Activated CD8-positive, alpha-beta memory T cell treated with anti-CD3 and anti-CD28 coated beads, Interleukin-2, amount 10 ng/mL, durations not matched to agents 7 days and 5 days (primary cell): ENCODE measurements around the gene NACC2. TPM values are rescaled to one million over a fixed set of nuclear protein-coding genes. Genes with fewer than 3 reads are reported as not detected.
"Not testable (repeated sequence)": the region's sequence is repeated elsewhere in the genome, so short reads cannot be mapped to it uniquely, and the experiment has no call there.

Experiments used
- ATAC-seq: fragments of 150-1000 bp; cut with Tn5 transposase; one replicate; pipeline ENCODE4 v1.10.0; 2021; ENCODE audit warnings: moderate library complexity
- CTCF ChIA-PET: fragments of 350-600 bp; sonication (Branson Sonifier 250); formaldehyde crosslinking; loops from one replicate; lab custom pipeline; 2021; ENCODE audit warnings: antibody characterized with exemption; lab: Charles Lee
- DNase-seq: peaks from one replicate; pipeline ENCODE4 v3.0.0-alpha.2; 2020
- H3K27ac Mint-ChIP-seq: one replicate; pipeline ENCODE4 v1.8.0; 2021; ENCODE audit warnings: mild to moderate bottlenecking, mixed read lengths
- H3K27me3 Mint-ChIP-seq: one replicate; pipeline ENCODE4 v1.8.0; 2021; ENCODE audit warnings: mixed read lengths
- H3K36me3 Mint-ChIP-seq: one replicate; pipeline ENCODE4 v1.8.0; 2021; ENCODE audit warnings: mild to moderate bottlenecking, mixed read lengths
- H3K4me1 Mint-ChIP-seq: one replicate; pipeline ENCODE4 v1.8.0; 2021; ENCODE audit warnings: mixed read lengths
- H3K4me3 Mint-ChIP-seq: one replicate; pipeline ENCODE4 v1.8.0; 2021; ENCODE audit warnings: mild to moderate bottlenecking, moderate library complexity, mixed read lengths
- H3K9me3 Mint-ChIP-seq: one replicate; pipeline ENCODE4 v1.8.0; 2022; ENCODE audit warnings: low read depth, mixed read lengths
- total RNA-seq, 2 experiments: library from RNA; stranded (reverse); gene quantifications; one replicate each; pipeline ENCODE4 v1.2.3, GENCODE V29; 2021

Gene NACC2
- total RNA-seq, 2 experiments from 2014 or later = 6.3 to 9.7 TPM

- DNase-seq, ATAC-seq, H3K27me3 Mint-ChIP-seq, H3K4me1 Mint-ChIP-seq, H3K4me3 Mint-ChIP-seq, H3K27ac Mint-ChIP-seq: not testable (repeated sequence)
- Mint-ChIP-seq H3K36me3 (peaks cover 25% of the 10 kb centered on the region), H3K9me3 (peaks cover 19% of the 10 kb centered on the region)
- CTCF ChIA-PET = interaction anchor here (0.7 kb wide), 1 partner anchor 85 kb away, joined by 4 read pairs; no protein-coding TSS in a partner anchor
Observed at GRCh38 chr9:136040848-136041247, 54.2 kb downstream of the NACC2 start.

- ATAC-seq = no peak
- CTCF ChIA-PET = no interaction called here
Observed at GRCh38 chr9:136039488-136039887, 55.6 kb downstream of the NACC2 start.

GRCh38 chr9:136036848-136037247 lies 58.2 kb downstream of the NACC2 start:
- H3K36me3 Mint-ChIP-seq = peaks cover 25% of the 10 kb centered on the region

More at GRCh38 chr9:136039488-136039887, 55.6 kb downstream of the NACC2 start:
- Mint-ChIP-seq H3K4me1 (no peaks in the 10 kb centered on the region), H3K4me3 (no peak overlapping the region), H3K36me3 (peaks cover 25% of the 10 kb centered on the region), H3K27me3 (no peaks in the 10 kb centered on the region), H3K27ac (no peak overlapping the region), H3K9me3 (peaks cover 19% of the 10 kb centered on the region)
- DNase-seq = no peak

GRCh38 chr9:136036050-136036449 lies 59.0 kb downstream of the NACC2 start:
- CTCF ChIA-PET = no interaction called here
- H3K4me1 Mint-ChIP-seq = no peaks in the 10 kb centered on the region
- no peak overlapping the region for H3K27ac Mint-ChIP-seq
- peaks cover 19% of the 10 kb centered on the region for H3K9me3 Mint-ChIP-seq
- H3K27me3 Mint-ChIP-seq = no peaks in the 10 kb centered on the region
- DNase-seq (no peak), ATAC-seq (no peak)
- no peak overlapping the region for H3K4me3 Mint-ChIP-seq
- peaks cover 25% of the 10 kb centered on the region for H3K36me3 Mint-ChIP-seq

More at GRCh38 chr9:136036848-136037247, 58.2 kb downstream of the NACC2 start:
- Mint-ChIP-seq H3K27ac (no peak overlapping the region), H3K27me3 (no peaks in the 10 kb centered on the region), H3K9me3 (peaks cover 19% of the 10 kb centered on the region), H3K4me3 (no peak overlapping the region), H3K4me1 (no peaks in the 10 kb centered on the region)
- DNase-seq = no peak
- CTCF ChIA-PET = no interaction called here
- no peak for ATAC-seq

- CTCF ChIA-PET = no interaction called here
- no peak overlapping the region for H3K27ac Mint-ChIP-seq
- ATAC-seq (no peak), DNase-seq (no peak)
- H3K9me3 Mint-ChIP-seq = peaks cover 7% of the 10 kb centered on the region
- peaks cover 25% of the 10 kb centered on the region for H3K36me3 Mint-ChIP-seq
- H3K27me3 Mint-ChIP-seq = no peaks in the 10 kb centered on the region
- no peaks in the 10 kb centered on the region for H3K4me1 Mint-ChIP-seq
- H3K4me3 Mint-ChIP-seq = no peak overlapping the region
Observed at GRCh38 chr9:136031741-136032730, 63.1 kb downstream of the NACC2 start.

GRCh38 chr9:136031094-136031493 lies 64.0 kb downstream of the NACC2 start:
- Mint-ChIP-seq H3K4me3 (no peak overlapping the region), H3K9me3 (peaks cover 4% of the 10 kb centered on the region), H3K27me3 (no peaks in the 10 kb centered on the region), H3K27ac (no peak overlapping the region), H3K36me3 (peaks cover 20% of the 10 kb centered on the region), H3K4me1 (no peaks in the 10 kb centered on the region)
- DNase-seq (no peak), ATAC-seq (no peak)
- CTCF ChIA-PET = no interaction called here

- H3K4me3 Mint-ChIP-seq = no peak overlapping the region
- H3K36me3 Mint-ChIP-seq = peaks cover 18% of the 10 kb centered on the region
- CTCF ChIA-PET = interaction anchor here (0.8 kb wide), 1 partner anchor 62 kb away, joined by 3 read pairs; no protein-coding TSS in a partner anchor
- H3K27me3 Mint-ChIP-seq = no peaks in the 10 kb centered on the region
- ATAC-seq (no peak), DNase-seq (no peak)
- H3K27ac Mint-ChIP-seq = no peak overlapping the region
- H3K4me1 Mint-ChIP-seq = no peaks in the 10 kb centered on the region
- H3K9me3 Mint-ChIP-seq = peaks cover 4% of the 10 kb centered on the region
Observed at GRCh38 chr9:136029556-136029955, 65.5 kb downstream of the NACC2 start.

GRCh38 chr9:136028760-136029470 lies 66.2 kb downstream of the NACC2 start:
- no peak overlapping the region for H3K27ac Mint-ChIP-seq
- ATAC-seq = no peak
- peaks cover 4% of the 10 kb centered on the region for H3K9me3 Mint-ChIP-seq
- peaks cover 18% of the 10 kb centered on the region for H3K36me3 Mint-ChIP-seq
- DNase-seq = no peak
- H3K4me3 Mint-ChIP-seq = no peak overlapping the region
- H3K27me3 Mint-ChIP-seq = no peaks in the 10 kb centered on the region
- CTCF ChIA-PET = interaction anchor here (0.7 kb wide), 1 partner anchor 17 kb away, joined by 3 read pairs; no protein-coding TSS in a partner anchor
- H3K4me1 Mint-ChIP-seq = no peaks in the 10 kb centered on the region

GRCh38 chr9:136026943-136027289 lies 68.2 kb downstream of the NACC2 start:
- H3K27me3 Mint-ChIP-seq, H3K27ac Mint-ChIP-seq, CTCF ChIA-PET, H3K4me3 Mint-ChIP-seq, H3K4me1 Mint-ChIP-seq, DNase-seq, H3K9me3 Mint-ChIP-seq, ATAC-seq: not testable (repeated sequence)
- H3K36me3 Mint-ChIP-seq = peaks cover 18% of the 10 kb centered on the region

- H3K4me3 Mint-ChIP-seq = no peak overlapping the region
- peaks cover 18% of the 10 kb centered on the region for H3K36me3 Mint-ChIP-seq
- DNase-seq = no peak
- peaks cover 4% of the 10 kb centered on the region for H3K9me3 Mint-ChIP-seq
- CTCF ChIA-PET = no interaction called here
- no peak for ATAC-seq
- H3K4me1 Mint-ChIP-seq = no peaks in the 10 kb centered on the region
- H3K27ac Mint-ChIP-seq = no peak overlapping the region
- H3K27me3 Mint-ChIP-seq = no peaks in the 10 kb centered on the region
Observed at GRCh38 chr9:136026266-136026942, 68.7 kb downstream of the NACC2 start.

GRCh38 chr9:136025481-136025880 lies 69.6 kb downstream of the NACC2 start:
- H3K4me3 Mint-ChIP-seq = no peak overlapping the region
- H3K36me3 Mint-ChIP-seq = peaks cover 15% of the 10 kb centered on the region
- H3K9me3 Mint-ChIP-seq = no peaks in the 10 kb centered on the region
- no peak overlapping the region for H3K27ac Mint-ChIP-seq
- no peak for ATAC-seq
- H3K27me3 Mint-ChIP-seq = no peaks in the 10 kb centered on the region
- peaks cover under 1% of the 10 kb centered on the region for H3K4me1 Mint-ChIP-seq
- CTCF ChIA-PET = no interaction called here
- DNase-seq = no peak

- no peaks in the 10 kb centered on the region for H3K9me3 Mint-ChIP-seq
- H3K27ac Mint-ChIP-seq = no peak overlapping the region
- ATAC-seq = no peak
- H3K36me3 Mint-ChIP-seq = peaks cover 11% of the 10 kb centered on the region
- peaks cover 7% of the 10 kb centered on the region for H3K4me1 Mint-ChIP-seq
- DNase-seq = no peak
- H3K27me3 Mint-ChIP-seq = no peaks in the 10 kb centered on the region
- H3K4me3 Mint-ChIP-seq = no peak overlapping the region
- CTCF ChIA-PET = no interaction called here
Observed at GRCh38 chr9:136024696-136025316, 70.3 kb downstream of the NACC2 start.

GRCh38 chr9:136024286-136024685 lies 70.8 kb downstream of the NACC2 start:
- Mint-ChIP-seq H3K4me1 (peaks cover 7% of the 10 kb centered on the region), H3K36me3 (peaks cover 10% of the 10 kb centered on the region), H3K4me3 (no peak overlapping the region), H3K9me3 (no peaks in the 10 kb centered on the region), H3K27me3 (no peaks in the 10 kb centered on the region), H3K27ac (no peak overlapping the region)
- ATAC-seq = no peak
- no peak for DNase-seq
- CTCF ChIA-PET = no interaction called here
